ENCODE data around the gene NT5DC3.

Gene NT5DC3

DNA sequence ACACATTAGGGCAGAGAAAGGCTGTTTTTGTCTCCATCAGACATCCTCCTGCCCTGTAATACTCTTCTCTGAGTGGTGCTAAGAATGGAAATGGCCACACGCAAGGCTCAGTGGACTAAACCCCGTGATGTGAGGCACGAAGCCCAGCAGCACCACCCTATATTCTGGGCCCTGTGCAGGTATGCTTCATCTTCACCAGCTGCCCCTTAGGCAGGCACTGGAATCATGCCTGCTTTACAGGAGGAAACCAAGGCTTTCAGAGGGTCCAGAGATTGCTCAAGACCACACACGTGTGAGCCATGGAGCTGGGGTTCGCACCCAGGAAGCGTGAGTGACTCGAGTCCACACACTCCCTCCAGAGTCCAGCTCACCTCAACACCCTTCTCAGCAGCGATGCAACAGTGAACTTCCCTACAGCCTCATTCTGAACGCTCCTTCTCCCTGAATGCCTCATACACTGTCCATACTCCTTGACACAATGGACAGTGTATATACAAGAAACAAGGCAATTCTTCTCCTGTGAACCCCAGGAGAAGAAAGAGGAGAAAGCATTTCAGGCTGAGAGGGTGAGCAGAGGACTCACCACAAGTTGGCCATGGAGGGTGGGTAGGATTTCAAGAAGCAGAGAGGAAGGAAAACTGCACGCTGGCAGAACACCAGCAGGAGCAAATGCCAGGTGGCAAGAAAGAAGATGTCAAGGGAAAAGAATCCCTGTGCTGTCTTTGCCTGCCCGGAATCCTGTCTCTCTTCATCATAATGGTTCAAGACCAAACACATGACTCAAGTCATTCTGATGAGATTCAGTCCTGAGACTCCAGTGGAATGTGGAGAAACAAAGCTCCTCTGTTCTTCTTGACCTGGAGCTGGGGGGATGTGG lies 39.1 kb downstream of the NT5DC3 start:
- Histone ChIP-seq H3K4me1 (ENCODE audit: control insufficient read depth in 1 of 2, insufficient read depth in 1 of 2, low read depth in 1 of 2, low read length in 1 of 2) (peaks cover 84 to 94% of the 10 kb centered on the region in 2 experiments), H3K9me3 (no peaks in the 10 kb centered on the region), H3K4me3 (ENCODE audit: low read depth in 1 of 2, low read length in 1 of 2) (peak overlapping the region in 1 of 2 experiments; percentile 24), H3K27me3 (no peaks in the 10 kb centered on the region), H3K36me3 (no peaks in the 10 kb centered on the region), H3K27ac (peak overlapping the region; percentile 95)
- TF ChIP-seq, protein P1, sequence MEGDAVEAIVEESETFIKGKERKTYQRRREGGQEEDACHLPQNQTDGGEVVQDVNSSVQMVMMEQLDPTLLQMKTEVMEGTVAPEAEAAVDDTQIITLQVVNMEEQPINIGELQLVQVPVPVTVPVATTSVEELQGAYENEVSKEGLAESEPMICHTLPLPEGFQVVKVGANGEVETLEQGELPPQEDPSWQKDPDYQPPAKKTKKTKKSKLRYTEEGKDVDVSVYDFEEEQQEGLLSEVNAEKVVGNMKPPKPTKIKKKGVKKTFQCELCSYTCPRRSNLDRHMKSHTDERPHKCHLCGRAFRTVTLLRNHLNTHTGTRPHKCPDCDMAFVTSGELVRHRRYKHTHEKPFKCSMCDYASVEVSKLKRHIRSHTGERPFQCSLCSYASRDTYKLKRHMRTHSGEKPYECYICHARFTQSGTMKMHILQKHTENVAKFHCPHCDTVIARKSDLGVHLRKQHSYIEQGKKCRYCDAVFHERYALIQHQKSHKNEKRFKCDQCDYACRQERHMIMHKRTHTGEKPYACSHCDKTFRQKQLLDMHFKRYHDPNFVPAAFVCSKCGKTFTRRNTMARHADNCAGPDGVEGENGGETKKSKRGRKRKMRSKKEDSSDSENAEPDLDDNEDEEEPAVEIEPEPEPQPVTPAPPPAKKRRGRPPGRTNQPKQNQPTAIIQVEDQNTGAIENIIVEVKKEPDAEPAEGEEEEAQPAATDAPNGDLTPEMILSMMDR (IDR thresholded peaks at IDR 0.05), result no peak

DNA sequence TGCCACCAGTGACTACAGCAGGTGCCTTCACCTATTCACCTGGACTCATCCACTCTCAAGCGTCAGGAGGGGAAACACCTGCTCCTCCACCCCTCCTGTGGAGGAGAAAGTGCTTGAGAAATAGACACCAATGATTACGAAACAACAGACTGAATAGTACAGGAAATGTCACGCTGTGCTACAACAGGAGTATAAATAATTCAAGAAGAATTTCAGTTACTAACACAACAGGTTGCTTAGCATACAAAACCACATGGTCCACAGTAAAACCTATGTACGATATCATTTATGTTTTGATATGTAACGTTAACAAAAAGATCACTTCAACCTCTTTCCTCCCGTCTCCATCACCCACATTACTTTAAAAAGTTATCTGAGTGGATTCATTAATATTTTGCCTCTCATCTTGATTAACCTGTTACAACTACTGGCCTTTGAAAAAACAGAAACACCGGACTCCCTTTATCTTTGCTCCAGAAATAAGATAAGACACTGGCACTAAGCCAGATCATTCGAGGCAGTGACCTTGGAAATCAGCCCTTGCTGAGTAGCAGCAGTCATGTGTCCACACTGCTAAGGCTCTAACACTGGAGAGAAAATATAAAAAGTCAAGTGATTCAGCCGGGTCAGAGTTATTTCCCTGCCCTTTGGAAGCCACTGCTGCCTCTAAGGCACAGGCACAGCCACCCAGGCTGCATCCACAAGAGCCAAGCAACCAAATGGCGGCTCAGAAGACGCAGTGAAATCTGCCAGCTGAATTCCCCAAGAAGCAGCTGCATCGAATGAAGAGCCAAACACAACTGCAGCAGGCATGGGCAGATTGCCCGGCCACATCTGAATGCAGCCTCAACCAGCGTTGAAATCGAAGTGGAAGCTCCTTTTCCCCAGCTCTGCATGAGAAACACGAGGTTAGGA lies 40.9 kb downstream of the NT5DC3 start:
- Histone ChIP-seq H3K4me3 (ENCODE audit: low read depth in 1 of 2, low read length in 1 of 2) (peak overlapping the region; percentile 54 to 61), H3K27me3 (no peaks in the 10 kb centered on the region)

DNA sequence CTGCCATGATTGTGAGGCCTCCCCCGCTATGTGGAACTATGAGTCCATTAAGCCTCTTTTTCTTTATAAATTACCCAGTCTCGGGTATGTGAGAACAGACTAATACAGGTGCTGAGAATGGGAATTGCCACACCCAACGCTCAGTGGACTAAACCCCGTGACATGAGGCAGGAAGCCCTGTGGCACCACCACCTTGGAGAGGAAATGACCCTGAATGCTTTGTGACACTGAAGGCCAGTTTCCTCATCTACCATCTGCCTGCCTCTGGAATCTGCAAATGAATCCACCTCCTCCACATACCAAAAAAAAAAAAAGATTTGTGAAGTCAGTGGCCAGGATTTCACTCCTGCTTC lies 41.6 kb downstream of the NT5DC3 start:
- Histone ChIP-seq H3K9me3 (no peaks in the 10 kb centered on the region), H3K4me1 (ENCODE audit: control insufficient read depth in 1 of 2, insufficient read depth in 1 of 2, low read depth in 1 of 2, low read length in 1 of 2) (peaks cover 59 to 69% of the 10 kb centered on the region in 2 experiments), H3K36me3 (peaks cover 4% of the 10 kb centered on the region), H3K4me3 (ENCODE audit: low read depth in 1 of 2, low read length in 1 of 2) (peak overlapping the region; percentile 54 to 61), H3K27ac (peak overlapping the region; percentile 95), H3K27me3 (no peaks in the 10 kb centered on the region)
- TF ChIP-seq, protein P1 (IDR thresholded peaks at IDR 0.05), result no peak

More for the DNA sequence above, 40.9 kb downstream of the NT5DC3 start:
- Histone ChIP-seq H3K9me3 (no peaks in the 10 kb centered on the region), H3K36me3 (peaks cover 4% of the 10 kb centered on the region), H3K27ac (peak overlapping the region; percentile 95), H3K4me1 (ENCODE audit: control insufficient read depth in 1 of 2, insufficient read depth in 1 of 2, low read depth in 1 of 2, low read length in 1 of 2) (peaks cover 65 to 75% of the 10 kb centered on the region in 2 experiments)
- TF ChIP-seq, protein P1 (IDR thresholded peaks at IDR 0.05), result no peak

DNA sequence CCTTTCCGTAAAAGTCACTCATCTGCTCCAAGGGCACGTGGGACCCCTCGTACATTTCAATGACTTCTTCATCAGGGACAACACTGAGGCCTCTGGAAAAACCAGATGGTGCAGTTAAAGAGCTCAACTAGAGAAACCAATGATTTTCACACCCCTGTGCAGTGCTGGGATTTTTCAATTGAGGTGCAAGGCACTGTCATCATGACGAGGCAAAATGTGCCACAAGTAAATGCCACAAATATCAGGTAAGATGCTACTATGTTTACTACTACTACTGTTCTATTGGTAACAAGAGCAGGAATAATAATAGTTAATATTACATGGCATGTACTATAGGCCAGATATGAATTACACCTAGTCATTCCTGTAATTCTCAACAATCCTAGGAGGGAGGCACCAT lies 42.4 kb downstream of the NT5DC3 start:
- TF ChIP-seq, protein P1 (IDR thresholded peaks at IDR 0.05), result no peak
- peaks cover 53 to 60% of the 10 kb centered on the region in 2 experiments for H3K4me1 ChIP-seq (ENCODE audit: control insufficient read depth in 1 of 2, insufficient read depth in 1 of 2, low read depth in 1 of 2, low read length in 1 of 2)
- peaks cover 10% of the 10 kb centered on the region for H3K36me3 ChIP-seq
- H3K27me3 ChIP-seq, result no peaks in the 10 kb centered on the region
- H3K27ac ChIP-seq, result peak overlapping the region; percentile 95
- H3K9me3 ChIP-seq, result no peaks in the 10 kb centered on the region
- peak overlapping the region; percentile 54 to 61 for H3K4me3 ChIP-seq (ENCODE audit: low read depth in 1 of 2, low read length in 1 of 2)

DNA sequence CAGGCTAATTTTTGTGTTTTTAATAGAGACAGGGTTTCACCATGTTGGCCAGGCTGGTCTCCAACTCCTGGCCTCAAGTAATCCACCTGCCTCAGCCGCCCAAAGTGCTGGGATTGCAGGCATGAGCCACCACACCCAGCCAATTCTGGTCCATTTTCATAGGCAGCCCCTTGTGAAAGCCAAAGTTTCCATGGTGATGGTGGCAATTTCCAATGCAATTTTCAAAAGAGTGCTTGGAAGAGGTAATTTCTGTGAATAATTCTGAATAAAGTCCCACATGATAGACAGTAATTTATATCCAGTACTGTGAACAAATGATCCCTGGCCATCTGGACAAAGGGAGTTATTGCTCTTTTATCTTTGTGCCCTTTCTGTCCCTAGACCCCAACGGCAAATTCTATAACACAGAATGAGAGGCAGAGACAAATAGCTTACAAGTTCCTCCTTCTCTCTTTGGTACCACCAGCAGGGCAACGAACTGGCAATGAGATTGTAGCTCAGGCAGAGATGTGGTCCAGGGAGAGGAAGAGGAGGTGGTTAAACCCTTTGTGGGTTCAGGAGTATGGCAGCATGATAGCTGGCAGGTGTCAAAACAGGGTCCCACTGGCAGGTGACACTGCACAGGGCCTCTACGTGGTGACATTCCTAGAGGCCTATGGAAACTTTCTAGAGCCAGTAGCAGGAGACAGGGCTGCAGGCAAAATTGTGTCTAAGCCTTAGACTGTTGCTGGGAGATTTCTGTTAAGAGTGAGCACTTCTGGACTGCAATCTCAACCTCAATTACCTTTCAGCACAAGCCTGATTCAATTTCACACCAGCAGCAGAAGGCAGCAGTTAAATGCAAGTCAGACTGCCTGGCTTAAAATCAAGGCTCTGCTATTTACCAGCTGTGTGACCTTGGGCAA lies 46.5 kb downstream of the NT5DC3 start:
- peaks cover 19 to 22% of the 10 kb centered on the region in 2 experiments for H3K4me1 ChIP-seq (ENCODE audit: control insufficient read depth in 1 of 2, insufficient read depth in 1 of 2, low read depth in 1 of 2, low read length in 1 of 2)
- peaks cover 38% of the 10 kb centered on the region for H3K36me3 ChIP-seq
- no peak overlapping the region for H3K4me3 ChIP-seq (ENCODE audit: low read depth in 1 of 2, low read length in 1 of 2)

More for the DNA sequence above, 46.5 kb downstream of the NT5DC3 start:
- TF ChIP-seq, protein P1 (IDR thresholded peaks at IDR 0.05), result no peak
- Histone ChIP-seq H3K9me3 (no peaks in the 10 kb centered on the region), H3K27me3 (no peaks in the 10 kb centered on the region), H3K27ac (peak overlapping the region; percentile 21)
